ENCODE results near the gene MTCP1.

MTCP1 gene

GRCh38 chrX:155086202-155086840 lies 15.4 kb upstream of the MTCP1 start:
- TF ChIP-seq CTCF (IDR thresholded peaks at IDR 0.05; ENCODE audit: poor library complexity, severe bottlenecking) = peak; percentile 46
- Histone ChIP-seq H3K4me1 (ENCODE audit: insufficient read depth, poor library complexity, severe bottlenecking) (no peaks in the 10 kb centered on the region), H3K27ac (ENCODE audit: poor library complexity, severe bottlenecking) (no peak overlapping the region), H3K36me3 (ENCODE audit: low read depth) (no peaks in the 10 kb centered on the region), H3K4me3 (ENCODE audit: severe bottlenecking) (no peak overlapping the region), H3K9me3 (ENCODE audit: severe bottlenecking) (no peaks in the 10 kb centered on the region), H3K27me3 (ENCODE audit: insufficient read depth, poor library complexity, severe bottlenecking) (no peaks in the 10 kb centered on the region)
- no peak for DNase-seq (ENCODE audit: low spot score)
- no peak for ATAC-seq (ENCODE audit: low read depth)

GRCh38 chrX:155071694-155072280 lies 851 bp upstream of the MTCP1 start:
- DNase-seq (ENCODE audit: low spot score) (no peak), ATAC-seq (ENCODE audit: low read depth) (peak; percentile 5; the same call in 1 of the 3 replicates)
- peak overlapping the region; percentile 40 for H3K27ac ChIP-seq (ENCODE audit: poor library complexity, severe bottlenecking)
- peaks cover 19% of the 10 kb centered on the region for H3K36me3 ChIP-seq (ENCODE audit: low read depth)
- H3K4me3 ChIP-seq (ENCODE audit: severe bottlenecking) = peak overlapping the region; percentile 63
- no peak for TF ChIP-seq CTCF (IDR thresholded peaks at IDR 0.05; ENCODE audit: poor library complexity, severe bottlenecking)
- H3K27me3 ChIP-seq (ENCODE audit: insufficient read depth, poor library complexity, severe bottlenecking) = no peaks in the 10 kb centered on the region
- H3K4me1 ChIP-seq (ENCODE audit: insufficient read depth, poor library complexity, severe bottlenecking) = peaks cover 18% of the 10 kb centered on the region
- no peaks in the 10 kb centered on the region for H3K9me3 ChIP-seq (ENCODE audit: severe bottlenecking)

- H3K4me1 ChIP-seq (ENCODE audit: insufficient read depth, poor library complexity, severe bottlenecking) = peaks cover 22% of the 10 kb centered on the region
- TF ChIP-seq CTCF (IDR thresholded peaks at IDR 0.05; ENCODE audit: poor library complexity, severe bottlenecking) = no peak
- DNase-seq (ENCODE audit: low spot score) (no peak), ATAC-seq (ENCODE audit: low read depth) (no peak)
- H3K36me3 ChIP-seq (ENCODE audit: low read depth) = peaks cover 15% of the 10 kb centered on the region
- no peaks in the 10 kb centered on the region for H3K27me3 ChIP-seq (ENCODE audit: insufficient read depth, poor library complexity, severe bottlenecking)
- H3K9me3 ChIP-seq (ENCODE audit: severe bottlenecking) = no peaks in the 10 kb centered on the region
- peak overlapping the region; percentile 63 for H3K27ac ChIP-seq (ENCODE audit: poor library complexity, severe bottlenecking)
- H3K4me3 ChIP-seq (ENCODE audit: severe bottlenecking) = peak overlapping the region; percentile 63
Measured at GRCh38 chrX:155070663-155070974, 317 bp downstream of the MTCP1 start.

GRCh38 chrX:155070038-155070437 lies 898 bp downstream of the MTCP1 start:
- Histone ChIP-seq H3K4me3 (ENCODE audit: severe bottlenecking) (peak overlapping the region; percentile 63), H3K36me3 (ENCODE audit: low read depth) (peaks cover 10% of the 10 kb centered on the region; the same call in 1 of the 2 replicates), H3K27me3 (ENCODE audit: insufficient read depth, poor library complexity, severe bottlenecking) (no peaks in the 10 kb centered on the region), H3K27ac (ENCODE audit: poor library complexity, severe bottlenecking) (peak overlapping the region; percentile 63), H3K4me1 (ENCODE audit: insufficient read depth, poor library complexity, severe bottlenecking) (peaks cover 25% of the 10 kb centered on the region), H3K9me3 (ENCODE audit: severe bottlenecking) (no peaks in the 10 kb centered on the region)
- no peak for TF ChIP-seq CTCF (IDR thresholded peaks at IDR 0.05; ENCODE audit: poor library complexity, severe bottlenecking)
- DNase-seq (ENCODE audit: low spot score) (no peak), ATAC-seq (ENCODE audit: low read depth) (no peak)

DNA sequence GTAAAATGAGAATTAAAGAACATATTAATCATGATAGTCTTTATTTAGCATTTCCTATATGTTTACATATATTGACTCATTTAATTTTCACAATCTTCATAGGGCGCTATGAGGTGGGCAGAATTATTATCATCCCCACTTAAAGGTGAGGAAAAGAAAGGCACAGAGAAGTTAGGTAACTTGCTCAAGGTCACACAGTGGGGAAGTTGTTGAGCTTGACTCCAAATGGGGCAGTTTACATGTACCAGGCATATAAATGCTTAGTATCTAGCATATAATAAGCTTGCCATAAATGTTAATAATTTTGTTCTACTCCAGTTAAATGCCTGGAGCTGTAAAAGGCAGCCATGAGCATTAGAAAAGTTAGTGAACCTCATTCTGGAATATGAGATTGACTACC lies 1.5 kb downstream of the MTCP1 start:
- peak overlapping the region; percentile 63 for H3K4me3 ChIP-seq (ENCODE audit: severe bottlenecking)
- peaks cover 9% of the 10 kb centered on the region; the same call in 1 of the 2 replicates for H3K36me3 ChIP-seq (ENCODE audit: low read depth)
- H3K27ac ChIP-seq (ENCODE audit: poor library complexity, severe bottlenecking) = no peak overlapping the region
- H3K27me3 ChIP-seq (ENCODE audit: insufficient read depth, poor library complexity, severe bottlenecking) = no peaks in the 10 kb centered on the region
- TF ChIP-seq CTCF (IDR thresholded peaks at IDR 0.05; ENCODE audit: poor library complexity, severe bottlenecking) = no peak
- DNase-seq (ENCODE audit: low spot score) (no peak), ATAC-seq (ENCODE audit: low read depth) (no peak)
- peaks cover 29% of the 10 kb centered on the region for H3K4me1 ChIP-seq (ENCODE audit: insufficient read depth, poor library complexity, severe bottlenecking)
- H3K9me3 ChIP-seq (ENCODE audit: severe bottlenecking) = no peaks in the 10 kb centered on the region

Measured in RWPE2 (cell line).